ENCODE data around the gene REP15. TPM values are rescaled to one million over a fixed set of nuclear protein-coding genes. Genes with fewer than 3 reads are reported as not detected.

Gene REP15
- total RNA-seq, 1 experiment from 2014 or later: 0.86 TPM

DNA sequence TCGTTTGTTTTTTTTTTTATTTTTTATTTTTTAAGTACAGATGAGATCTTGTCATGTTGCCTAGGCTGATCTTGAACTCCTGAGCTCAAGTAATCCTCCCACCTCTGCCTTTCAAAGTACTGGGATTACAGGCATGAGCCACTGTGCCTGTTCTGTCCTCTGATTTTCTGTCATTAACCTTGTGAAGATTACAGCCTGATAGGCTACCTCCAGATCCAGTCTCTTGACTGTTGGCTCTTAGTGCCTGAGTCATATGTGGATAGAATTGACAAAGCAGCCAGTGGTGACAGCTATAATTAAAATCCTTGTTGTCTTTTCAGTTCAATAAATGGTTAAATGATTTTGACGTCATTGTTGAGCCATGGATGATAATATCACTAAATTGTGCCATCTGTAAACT lies 21.3 kb upstream of the REP15 start:
- H3K9ac ChIP-seq (ENCODE audit: low read length): no peak overlapping the region
- H3K36me3 ChIP-seq (ENCODE audit: control insufficient read depth in 1 of 2, insufficient read depth in 2 of 2, low read length in 2 of 2): peaks cover 2 to 16% of the 10 kb centered on the region in 2 experiments; a peak in 3 of 4 replicates
- no peaks in the 10 kb centered on the region for H3K9me3 ChIP-seq (ENCODE audit: control insufficient read depth in 1 of 2, insufficient read depth in 1 of 2, low read depth in 1 of 2, low read length in 2 of 2)
- no peak overlapping the region for H3K27ac ChIP-seq (ENCODE audit: low read depth, low read length)
- BruUV-seq (replicated peaks): no TSS peak
- intact Hi-C loops (cut with micrococcal nuclease): no loop called here
- no peak for TF ChIP-seq ELF1 (IDR thresholded peaks at IDR 0.05; ENCODE audit: borderline replicate concordance, low read depth)
- no peak for TF ChIP-seq RAD21 (IDR thresholded peaks at IDR 0.05; ENCODE audit: low read depth)
- H2AFZ ChIP-seq (ENCODE audit: low read depth, low read length, poor library complexity, severe bottlenecking): no peak overlapping the region
- no peaks in the 10 kb centered on the region for H3K9me2 ChIP-seq (ENCODE audit: insufficient read depth)
- no peak overlapping the region for H3K4me3 ChIP-seq (replicated peaks in 1 of 2; ENCODE audit: low read depth in 1 of 2, low read length in 2 of 2)
- no peak overlapping the region for H3K4me2 ChIP-seq (ENCODE audit: low read length)
- H3K79me2 ChIP-seq (ENCODE audit: insufficient read depth, low read length): no peaks in the 10 kb centered on the region
- H3K4me1 ChIP-seq (ENCODE audit: control insufficient read depth in 1 of 2, insufficient read depth in 2 of 2, low read length in 2 of 2): no peaks in the 10 kb centered on the region
- H3K27me3 ChIP-seq (ENCODE audit: insufficient read depth, low read length): no peaks in the 10 kb centered on the region
- ChIA-PET CTCF (no interaction called here), RAD21 (ENCODE audit: low non-redundant PET in 1 of 2, low total read pairs in 2 of 2, uncharacterized antibody in 2 of 2, unreplicated experiment in 2 of 2) (no interaction called here), POLR2A (no interaction called here)
- no peaks in the 10 kb centered on the region for H4K20me1 ChIP-seq (ENCODE audit: insufficient read depth)
- DNase-seq (ENCODE audit: low read depth, low spot score) (no peak), ATAC-seq (no peak)

- POLR2A ChIA-PET: no interaction called here
- Histone ChIP-seq H3K4me2 (ENCODE audit: low read length) (no peak overlapping the region), H4K20me1 (ENCODE audit: insufficient read depth) (no peaks in the 10 kb centered on the region), H3K4me1 (ENCODE audit: control insufficient read depth in 1 of 2, insufficient read depth in 2 of 2, low read length in 2 of 2) (no peaks in the 10 kb centered on the region), H3K9me3 (ENCODE audit: control insufficient read depth in 1 of 2, insufficient read depth in 1 of 2, low read depth in 1 of 2, low read length in 2 of 2) (no peaks in the 10 kb centered on the region), H3K9ac (ENCODE audit: low read length) (no peak overlapping the region), H3K27me3 (ENCODE audit: insufficient read depth, low read length) (no peaks in the 10 kb centered on the region), H3K9me2 (ENCODE audit: insufficient read depth) (no peaks in the 10 kb centered on the region), H3K27ac (ENCODE audit: low read depth, low read length) (no peak overlapping the region), H3K79me2 (ENCODE audit: insufficient read depth, low read length) (no peaks in the 10 kb centered on the region), H3K36me3 (ENCODE audit: control insufficient read depth in 1 of 2, insufficient read depth in 2 of 2, low read length in 2 of 2) (peaks cover 15 to 18% of the 10 kb centered on the region in 2 experiments; a peak in 3 of 4 replicates), H3K4me3 (replicated peaks in 1 of 2; ENCODE audit: low read depth in 1 of 2, low read length in 2 of 2) (no peak overlapping the region), H2AFZ (ENCODE audit: low read depth, low read length, poor library complexity, severe bottlenecking) (no peak overlapping the region)
- no TSS peak for BruUV-seq (replicated peaks)
- intact Hi-C loops (cut with micrococcal nuclease): no loop called here
- RAD21 ChIA-PET (ENCODE audit: low non-redundant PET in 1 of 2, low total read pairs in 2 of 2, uncharacterized antibody in 2 of 2, unreplicated experiment in 2 of 2): no interaction called here
- ATAC-seq: no peak
- no peak for DNase-seq (ENCODE audit: low read depth, low spot score)
- CTCF ChIA-PET: no interaction called here
- TF ChIP-seq FOSL1 (IDR thresholded peaks at IDR 0.05; ENCODE audit: low read depth) (no peak), CEBPB (IDR thresholded peaks at IDR 0.05; ENCODE audit: low read depth) (no peak), ZFX (IDR thresholded peaks at IDR 0.05) (no peak), CBX3 (IDR thresholded peaks at IDR 0.05; ENCODE audit: low read depth) (no peak), SP1 (IDR thresholded peaks at IDR 0.05; ENCODE audit: low read depth) (no peak), POLR2A (IDR thresholded peaks at IDR 0.05; ENCODE audit: borderline replicate concordance, extremely low read depth, insufficient read depth, insufficient read length) (no peak), SRF (IDR thresholded peaks at IDR 0.05; ENCODE audit: low read depth) (no peak), SIN3A (IDR thresholded peaks at IDR 0.05; ENCODE audit: low read depth) (no peak), ZNF274 (IDR thresholded peaks at IDR 0.05; ENCODE audit: low read depth, low read length) (no peak), EGR1 (IDR thresholded peaks at IDR 0.05; ENCODE audit: low read depth) (no peak), YY1 (IDR thresholded peaks at IDR 0.05; ENCODE audit: extremely low read depth, insufficient replicate concordance, low read depth, low read length) (no peak)
These were observed 15.6 kb upstream of the REP15 start for GRCh38 chr12:27680619-27681018.

All from HCT116 (cell line).